IPS DF 4.7 (cell line): ENCODE data around the gene SMPD3.

Source experiments
- DNase-seq: peaks from one replicate; pipeline ENCODE4 v3.0.0-alpha.2; 2013; ENCODE audit warnings: low spot score; ENCODE audit errors: extremely low read depth

SMPD3 gene

DNA sequence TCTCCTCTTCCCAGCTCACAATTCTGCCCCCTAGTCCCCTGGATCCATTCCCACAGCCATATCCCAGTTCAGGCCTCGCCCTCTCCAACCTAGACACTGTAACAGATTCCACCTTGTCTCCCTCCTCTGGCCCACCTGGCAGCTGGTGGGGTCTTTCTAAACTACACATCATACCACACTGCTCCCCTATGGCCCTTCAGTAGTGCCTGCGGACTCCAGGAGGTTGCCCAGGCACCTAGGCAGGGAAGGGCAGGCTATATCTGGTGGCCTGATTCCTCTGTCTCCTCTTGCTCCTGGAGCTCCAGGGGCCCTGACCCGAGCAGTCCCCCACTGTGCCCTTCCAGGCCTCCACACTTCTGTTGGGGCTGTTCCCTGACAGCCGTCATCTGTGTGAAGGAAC, 64.5 kb downstream of the SMPD3 start:
- DNase-seq = no peak

DNA sequence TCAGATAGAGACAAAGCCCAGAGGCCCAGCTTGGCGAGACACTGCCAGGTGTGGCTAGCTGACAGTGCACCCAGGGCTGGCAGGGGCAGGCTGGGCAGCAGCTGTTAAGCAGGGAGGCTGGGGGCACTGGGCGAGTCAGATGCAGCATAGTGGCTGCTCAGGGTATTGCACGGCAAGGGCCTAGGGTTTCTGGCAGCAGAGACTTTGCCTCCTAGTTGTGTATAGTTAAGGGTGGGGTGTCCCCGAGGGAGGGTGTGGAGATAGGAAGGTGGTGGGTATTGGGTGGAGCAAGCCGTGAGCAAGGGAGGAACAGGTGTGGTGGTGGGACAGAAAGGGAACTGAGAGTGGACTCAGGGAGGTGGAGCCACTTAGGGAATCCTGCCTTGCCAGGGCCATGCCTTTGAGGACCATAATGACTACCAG, 66.0 kb downstream of the SMPD3 start:
- no peak for DNase-seq

DNA sequence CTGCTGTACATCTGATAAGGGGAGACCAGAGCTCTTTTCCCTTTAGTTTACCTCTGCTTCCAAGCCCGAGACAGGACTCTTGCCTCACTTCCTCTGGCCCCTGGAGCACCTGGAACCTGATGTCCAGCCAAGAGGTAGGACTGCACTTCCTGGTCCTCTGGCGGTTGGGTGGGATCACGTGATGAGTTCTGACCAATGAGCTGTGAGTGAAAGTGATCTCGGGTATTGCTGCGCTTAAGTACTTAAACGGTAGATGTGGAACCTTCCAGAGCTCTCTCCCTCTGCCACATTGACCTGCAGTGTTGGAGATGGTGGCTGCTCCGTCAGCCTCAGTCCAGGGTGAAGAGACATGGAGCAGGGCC, 67.0 kb downstream of the SMPD3 start:
- no peak for DNase-seq

DNA sequence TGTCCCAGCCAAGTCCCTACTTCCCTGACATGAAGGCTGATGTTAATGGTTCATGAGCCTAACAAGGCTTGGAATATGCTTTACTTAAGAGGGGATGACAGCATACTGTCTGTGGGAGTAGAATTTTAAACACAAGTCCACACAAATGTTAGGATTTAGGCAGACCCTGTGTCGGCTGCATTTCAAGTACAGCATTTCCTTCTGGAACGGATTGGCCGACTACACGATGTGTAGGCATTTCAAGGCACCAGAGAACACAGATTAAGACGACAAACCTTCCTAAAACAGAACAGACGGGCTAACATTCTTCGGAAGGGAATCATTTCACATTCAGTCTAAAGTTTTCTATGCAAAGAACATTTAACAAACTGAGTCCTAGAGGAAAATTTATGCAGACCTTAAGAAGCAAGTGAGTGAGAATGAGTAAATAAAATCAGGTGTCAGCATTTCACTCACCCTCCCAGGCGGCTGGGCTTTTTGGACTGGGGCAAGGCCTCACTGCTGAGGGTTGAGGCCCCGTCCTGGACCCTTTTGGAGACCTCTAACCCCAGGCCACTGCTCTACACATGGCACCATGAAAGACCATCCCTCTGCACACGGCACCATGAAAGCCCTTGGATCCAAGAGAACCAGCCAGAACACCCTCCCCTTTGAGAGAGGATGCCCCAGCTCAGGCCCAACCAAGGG, 67.5 kb downstream of the SMPD3 start:
- no peak for DNase-seq

DNA sequence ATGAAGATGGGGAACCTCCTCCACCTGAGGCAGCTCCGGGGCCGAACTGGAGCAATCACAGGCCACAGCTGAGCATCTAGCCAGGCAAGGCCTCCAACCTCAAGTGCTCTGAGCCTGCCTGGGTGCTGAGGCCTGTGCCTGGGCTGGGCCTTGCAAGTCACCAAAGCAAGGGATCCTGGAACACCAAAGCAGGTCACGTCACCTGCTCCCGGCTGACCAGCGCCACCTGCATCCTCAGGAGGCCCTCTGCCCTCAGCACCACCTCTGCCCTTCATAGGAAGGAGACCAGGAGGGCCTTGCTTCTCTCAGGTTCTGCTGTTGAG, 68.0 kb downstream of the SMPD3 start:
- no peak for DNase-seq

DNA sequence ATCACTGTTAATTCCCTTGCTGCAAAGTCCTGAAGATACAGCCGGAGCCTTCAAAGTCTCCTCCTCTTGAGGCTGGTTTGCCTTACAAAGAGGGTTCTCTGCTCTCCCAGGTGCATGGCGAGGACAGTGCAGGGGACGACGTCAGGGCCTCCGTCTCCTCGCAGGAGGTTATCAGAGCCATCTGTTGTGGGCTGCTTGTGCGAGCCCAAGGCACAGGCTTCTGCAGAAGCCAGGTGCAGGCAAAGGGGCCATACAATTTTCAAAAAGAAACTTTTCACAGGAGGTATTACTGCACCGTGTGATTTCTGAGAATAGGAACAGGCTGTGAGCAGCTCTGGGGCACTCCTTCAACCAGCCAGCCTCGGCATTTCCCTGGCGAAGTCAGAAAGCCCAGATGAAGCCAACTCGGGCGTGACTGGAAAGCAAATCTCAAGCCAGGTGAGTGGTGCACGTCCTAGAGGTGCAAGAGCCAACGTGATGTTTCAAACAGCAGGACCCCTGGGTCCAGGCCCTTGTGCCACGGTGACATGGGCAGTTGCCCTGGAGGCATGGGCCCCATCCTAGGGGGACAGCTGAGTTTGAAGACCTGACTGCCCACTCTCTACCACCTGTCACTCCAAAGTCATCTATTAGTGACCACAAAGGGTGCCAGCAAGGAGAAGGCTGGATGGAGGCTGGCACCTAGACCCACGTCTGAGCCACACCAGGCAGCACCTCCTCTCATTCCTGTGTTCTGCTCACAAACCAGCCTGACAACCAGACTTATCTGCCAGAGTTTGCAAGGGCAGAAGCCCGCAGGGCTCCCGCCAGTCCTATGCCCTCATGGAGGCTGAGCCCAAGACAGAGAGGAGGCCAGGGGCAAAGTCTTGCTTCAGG, 68.6 kb downstream of the SMPD3 start:
- no peak for DNase-seq

DNA sequence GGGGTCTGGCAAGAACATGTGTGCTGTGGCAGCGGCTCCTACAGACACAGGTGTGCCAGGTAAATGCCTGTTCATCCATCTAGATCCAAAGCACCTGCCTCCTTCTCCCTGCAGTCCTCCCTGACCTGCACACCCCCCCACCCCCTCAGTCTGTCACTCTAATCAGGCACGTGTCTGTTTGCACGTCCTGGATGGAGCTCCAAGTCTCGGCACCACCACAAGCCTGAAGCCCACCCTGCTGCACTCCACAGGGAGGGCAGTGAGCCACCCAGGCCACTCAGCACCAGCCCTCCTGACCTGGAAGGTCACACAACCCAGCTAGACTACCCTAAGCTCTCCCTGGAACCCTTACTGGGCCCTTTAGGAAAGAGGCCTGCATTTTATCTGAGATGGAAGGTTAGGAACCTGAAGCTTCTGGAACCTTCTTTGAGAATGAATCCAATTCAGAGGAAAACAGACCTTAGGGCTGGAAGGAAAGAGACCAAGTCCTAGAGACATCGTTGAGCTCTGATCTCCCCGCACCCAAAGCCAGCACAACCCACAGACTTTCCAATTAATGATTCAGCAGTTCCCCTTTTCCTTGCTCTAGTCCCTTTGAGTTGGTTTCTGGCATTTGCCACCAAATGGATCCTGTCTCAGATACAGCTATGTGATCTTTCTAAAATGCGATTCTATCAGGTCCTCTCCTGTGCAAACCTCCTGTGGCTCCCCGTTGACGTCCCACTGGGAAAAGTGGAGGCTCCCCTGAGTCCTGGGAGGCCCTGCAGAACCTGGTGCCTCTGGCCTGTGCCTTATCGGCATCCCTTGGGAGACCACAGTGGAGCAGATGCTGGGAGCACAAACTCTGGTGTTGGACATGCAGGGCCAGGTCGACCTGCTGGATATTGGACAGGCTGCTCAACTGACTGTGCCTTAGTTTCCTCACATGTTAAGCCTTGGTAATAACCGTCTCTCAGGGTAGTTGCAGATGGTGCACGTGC, 69.6 kb downstream of the SMPD3 start:
- DNase-seq = no peak

DNA sequence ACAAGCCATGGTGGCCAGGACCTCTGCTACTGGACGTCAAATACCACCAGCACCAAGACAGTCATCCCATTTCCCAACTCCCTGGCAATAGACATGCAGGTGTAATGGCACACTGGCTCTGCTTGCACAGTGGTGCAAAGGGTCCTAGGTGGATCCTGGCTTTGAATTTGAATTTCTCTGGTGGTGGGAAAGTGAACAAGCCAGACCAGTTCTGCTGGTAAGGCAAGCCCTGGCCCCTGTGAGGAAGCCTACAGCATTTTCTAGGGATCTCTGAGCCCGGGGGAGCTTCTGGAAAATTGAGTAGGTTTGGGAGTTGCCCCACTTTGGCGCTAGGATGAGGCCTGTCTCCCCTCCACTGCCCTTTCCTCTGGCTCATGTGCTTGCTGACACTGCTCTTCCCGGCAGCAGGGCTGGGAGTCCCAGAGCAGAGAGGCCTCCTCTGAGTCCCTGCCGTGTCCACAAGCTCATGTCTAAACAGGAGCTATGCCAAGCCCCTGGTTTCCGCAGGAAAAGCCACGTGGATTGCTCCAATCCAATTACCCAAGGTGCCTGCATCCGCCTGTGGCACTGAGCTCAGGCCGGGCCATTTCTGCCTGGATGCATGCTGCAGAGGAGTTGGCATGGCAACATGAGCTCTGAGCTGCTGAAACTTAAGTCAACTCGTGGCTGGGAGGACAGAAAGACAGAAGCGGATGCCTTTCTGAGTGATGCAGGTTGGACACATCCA, 70.5 kb downstream of the SMPD3 start:
- no peak for DNase-seq

DNA sequence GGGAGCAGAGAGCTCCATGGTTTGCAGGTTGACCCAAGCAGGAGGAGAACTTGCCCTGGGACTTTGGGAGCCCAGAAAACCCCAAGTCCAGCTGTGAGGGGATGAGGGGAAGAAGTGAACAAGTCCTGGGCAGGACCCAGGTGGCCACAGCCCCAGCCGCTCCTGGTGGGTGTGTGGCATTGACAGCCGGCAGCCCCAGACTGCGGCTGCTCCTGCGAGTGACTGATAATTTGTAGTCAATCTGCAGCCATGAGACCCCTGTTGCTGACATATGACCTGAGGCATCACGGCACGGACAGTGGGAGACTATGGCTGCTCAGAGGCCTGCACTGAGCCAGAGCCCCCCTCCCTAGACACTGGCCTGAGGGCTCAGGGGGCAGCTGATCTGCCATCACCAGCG, 71.1 kb downstream of the SMPD3 start:
- DNase-seq = no peak

DNA sequence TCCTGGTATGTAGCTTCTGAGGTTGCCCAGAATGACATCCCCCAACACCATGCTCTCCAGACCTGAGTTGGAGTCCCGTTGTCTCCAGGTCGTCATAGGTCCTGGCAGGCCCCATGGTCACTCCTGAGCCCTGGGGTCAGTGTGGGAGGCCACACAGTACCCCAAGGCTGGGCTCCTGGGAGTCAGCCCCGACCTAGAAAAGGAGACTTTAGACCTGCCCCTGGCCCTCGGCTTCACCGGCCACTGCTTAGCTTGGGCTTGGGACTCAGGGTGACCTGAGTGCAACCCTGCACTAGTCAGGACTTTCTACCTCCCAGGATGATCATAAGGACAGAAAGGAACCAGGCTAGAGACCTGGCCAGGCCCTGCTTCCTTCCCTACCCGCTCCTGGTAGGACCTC, 71.7 kb downstream of the SMPD3 start:
- DNase-seq = no peak

DNA sequence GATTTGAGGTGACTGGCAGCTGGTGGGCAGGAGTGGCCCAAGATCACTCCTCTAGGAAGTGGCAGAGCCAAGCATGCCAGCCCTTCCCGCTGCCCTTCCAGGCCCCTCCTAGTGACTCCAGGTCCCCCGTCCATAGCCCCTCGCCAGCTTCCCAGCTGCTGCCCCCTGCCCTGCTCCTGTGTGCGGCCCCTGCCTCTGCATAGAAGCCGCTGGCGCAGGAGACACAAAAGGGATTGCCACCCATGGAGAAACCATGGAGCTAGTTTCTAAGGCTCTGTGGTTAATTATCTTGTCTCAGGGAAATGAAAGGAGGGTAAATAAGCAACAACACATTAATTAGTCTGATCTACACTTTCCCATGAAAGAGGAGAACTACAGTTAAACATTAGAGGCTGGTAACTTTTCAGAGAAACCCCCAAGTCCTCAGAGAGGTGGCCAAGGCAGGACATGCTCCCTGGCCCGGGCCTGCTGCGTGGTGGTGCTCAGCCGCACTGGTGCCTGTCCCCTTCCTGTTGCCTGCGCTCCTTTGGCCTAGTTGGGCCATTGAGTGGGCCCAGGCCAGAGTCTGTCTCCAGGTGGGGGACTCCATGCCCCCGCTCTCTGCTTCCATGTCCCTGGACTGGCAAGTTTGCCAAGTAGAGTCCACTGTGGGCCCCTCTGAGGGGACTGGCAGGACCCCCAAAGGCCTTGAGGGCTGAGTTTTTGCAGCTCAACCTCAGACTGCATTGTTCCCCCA, 72.3 kb downstream of the SMPD3 start:
- DNase-seq = no peak

DNA sequence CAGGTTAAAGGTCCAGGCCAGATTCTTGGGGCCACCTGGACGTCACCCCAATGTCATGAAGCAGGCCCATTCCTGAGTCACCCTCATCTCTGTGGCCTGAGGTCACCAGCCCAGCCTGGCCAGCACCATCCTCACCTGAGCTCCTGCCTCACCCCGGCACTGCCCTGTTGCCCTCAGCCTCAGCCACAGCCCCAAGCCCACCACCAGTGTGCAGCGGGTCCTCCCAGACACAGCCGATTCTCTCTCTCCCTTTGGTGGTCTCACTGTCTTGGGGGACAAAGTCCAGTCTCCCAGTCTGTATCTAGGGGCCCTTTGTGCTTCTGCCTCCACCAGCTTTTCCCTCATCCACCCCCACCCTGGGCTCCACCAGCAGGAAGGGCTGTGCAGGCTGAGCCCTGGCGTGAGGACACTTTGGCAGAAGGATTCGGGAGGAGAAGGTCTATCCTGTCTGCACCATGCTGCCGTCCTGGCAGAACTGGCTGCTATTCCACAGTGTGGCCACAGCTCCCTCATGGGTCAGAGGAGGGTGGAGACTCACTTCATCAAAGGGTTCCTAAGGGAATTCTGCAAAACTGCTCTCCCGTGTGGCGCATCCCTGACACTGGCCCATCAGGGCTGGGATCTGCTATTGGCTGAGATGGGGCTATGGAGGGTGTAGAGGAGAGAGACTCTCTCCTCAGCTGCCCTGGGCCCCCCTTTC, 73.2 kb downstream of the SMPD3 start:
- DNase-seq = no peak

DNA sequence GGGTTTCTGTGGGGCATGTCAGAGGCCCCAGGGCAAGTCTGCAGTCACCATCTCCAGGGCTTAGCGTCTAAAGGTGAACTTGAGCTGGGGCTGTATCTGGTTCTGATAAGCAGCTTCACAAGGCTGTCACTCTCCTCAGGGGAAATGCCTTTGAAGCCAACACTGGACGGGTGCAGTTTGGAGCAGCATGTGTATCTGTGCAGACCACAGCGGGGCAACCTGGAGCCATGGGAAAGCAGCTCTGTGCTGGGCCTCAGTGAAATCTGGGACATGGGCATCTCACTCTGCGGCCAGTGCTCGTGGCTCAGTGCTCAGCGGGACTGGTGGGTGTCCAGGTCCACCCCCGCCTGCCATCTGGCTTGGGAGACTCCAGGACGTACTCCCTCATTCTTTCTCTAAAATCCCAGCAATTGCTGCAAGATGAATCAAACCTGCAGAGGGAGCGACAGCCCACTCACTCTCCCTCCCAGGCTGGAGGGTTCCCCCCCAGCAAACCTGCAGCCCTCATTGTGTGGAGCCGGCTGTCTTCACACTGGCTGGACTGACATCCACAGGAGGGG, 74.0 kb downstream of the SMPD3 start:
- DNase-seq = no peak

DNA sequence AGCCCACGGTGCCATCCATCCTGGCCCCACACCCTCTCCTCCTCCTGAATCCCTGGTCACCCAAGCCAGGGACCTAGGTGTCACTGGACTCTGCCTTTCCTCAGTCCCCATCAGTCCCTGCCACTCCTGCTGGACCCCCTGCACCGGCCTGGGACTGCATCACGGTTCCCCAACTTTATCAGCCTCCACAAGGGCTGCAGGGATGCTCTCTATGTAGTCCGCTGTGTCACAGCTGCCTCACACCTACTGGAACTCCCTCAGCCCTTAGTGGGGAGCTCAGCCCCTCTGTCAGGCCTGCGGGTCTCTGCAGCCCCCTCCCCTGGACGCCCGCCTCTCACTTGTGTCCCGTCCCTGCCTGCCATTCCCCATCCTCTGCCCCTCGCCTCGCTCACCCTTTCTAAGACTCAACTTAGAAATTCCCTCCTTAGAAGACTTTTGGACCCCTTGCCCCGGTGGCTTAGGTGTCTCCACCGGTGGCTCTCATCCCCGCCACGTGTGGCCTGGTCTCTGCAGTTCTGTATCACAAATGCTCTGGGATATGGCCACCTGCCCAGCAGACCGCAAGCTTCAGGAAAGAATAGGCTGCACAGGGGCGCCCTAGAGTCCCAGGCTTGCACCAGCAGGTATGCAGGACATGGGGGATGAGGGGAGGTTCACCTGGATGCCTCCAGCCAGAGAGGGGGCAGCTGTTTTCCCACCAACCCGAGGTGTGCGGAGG, 74.6 kb downstream of the SMPD3 start:
- no peak for DNase-seq

DNA sequence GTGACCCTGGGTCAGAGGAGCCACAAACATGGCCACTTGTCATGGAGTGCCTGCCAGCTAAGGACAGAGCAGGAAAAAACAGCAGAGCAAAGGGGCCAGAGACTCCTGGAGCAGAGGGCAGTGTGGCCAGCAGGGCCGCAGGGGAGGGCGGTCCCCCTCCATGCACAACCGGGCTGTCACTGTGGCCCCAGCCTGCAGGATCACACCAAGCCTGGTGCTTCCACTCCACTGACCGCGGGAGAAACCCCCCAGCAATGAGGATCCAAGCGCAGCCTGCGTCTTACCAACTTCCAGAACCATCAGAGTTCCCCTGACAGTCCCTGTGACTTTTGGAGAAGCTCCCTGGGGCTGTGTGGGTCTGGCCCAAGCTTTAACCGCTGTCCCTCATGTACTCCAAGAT, 75.5 kb downstream of the SMPD3 start:
- DNase-seq = no peak

DNA sequence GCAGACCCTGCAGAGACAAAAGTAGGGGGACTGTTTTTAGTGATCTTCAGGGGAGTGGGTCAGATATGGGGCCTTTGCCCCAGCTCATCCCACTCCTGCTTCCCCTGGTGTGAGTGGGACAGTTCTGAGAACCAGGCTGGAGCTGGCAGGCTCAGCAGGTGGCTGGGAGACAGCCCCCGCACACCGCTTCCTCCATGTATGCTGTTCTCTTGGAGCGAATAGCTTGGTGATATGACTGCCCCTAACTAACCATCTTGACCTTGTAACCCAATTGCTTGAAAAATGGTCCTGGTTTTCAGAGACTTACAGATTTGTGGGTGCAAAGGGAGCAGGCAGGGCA, 76.0 kb downstream of the SMPD3 start:
- no peak for DNase-seq

DNA sequence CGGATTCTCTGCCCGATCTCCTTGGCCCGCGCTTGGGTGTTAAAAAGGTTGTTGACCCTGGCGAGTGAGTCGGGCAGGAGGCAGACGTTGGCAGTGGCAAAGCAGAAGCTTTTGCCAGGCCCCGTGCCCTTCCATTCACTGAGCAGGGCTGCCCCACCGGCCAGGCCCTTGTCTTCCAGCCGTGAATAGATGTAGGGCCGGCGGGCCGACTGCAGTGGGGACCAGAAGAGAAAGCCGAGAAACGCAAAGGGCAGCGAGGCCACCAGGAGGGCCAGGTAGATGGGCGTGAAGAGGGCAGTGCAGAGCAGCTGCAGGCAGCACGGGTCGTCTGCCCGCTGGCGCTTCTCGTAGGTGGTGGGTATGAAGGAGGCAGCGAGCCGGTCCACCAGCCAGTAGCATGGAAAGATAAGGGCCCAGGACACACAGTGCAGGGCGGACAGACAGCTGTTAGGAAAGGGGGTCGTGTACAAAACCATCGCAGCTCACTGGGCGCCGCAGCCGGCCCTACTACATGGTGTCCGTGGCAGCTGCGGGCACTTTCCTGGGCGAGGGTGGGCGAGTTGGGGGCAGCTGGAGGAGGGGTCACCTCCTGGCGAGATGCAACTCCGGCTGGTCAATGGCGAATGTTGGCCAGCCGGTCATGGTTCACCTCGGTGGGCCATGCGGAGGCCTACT, 76.5 kb downstream of the SMPD3 start:
- no peak for DNase-seq

DNA sequence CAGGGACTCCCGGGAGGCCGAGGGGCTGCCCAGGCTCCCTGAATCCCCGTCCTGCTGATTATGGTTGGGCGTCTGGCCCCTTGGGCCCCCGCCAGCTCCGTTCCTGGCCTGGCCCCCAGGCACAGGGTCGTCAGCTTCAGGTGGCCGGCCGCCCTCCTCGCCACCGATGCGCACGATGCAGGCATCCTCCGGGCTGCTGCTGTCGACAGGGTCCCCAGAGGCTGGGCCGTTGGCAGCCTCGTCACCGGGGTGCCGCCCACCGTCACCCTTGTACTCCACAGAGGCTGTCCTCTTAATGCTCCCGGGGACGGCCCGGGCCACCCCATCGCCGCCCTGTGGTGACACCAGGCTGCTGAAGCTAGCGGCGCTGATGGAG, 77.0 kb downstream of the SMPD3 start:
- DNase-seq = no peak
